HT1080 (cell line): ENCODE measurements around the gene SEZ6L2. TPM values are rescaled to one million over a fixed set of nuclear protein-coding genes. Genes with fewer than 3 reads are reported as not detected.
A peak's percentile ranks its signal among the peaks of the same experiment; 100 is the strongest.
"Not testable (repeated sequence)": the region's sequence is repeated elsewhere in the genome, so short reads cannot be mapped to it uniquely, and the experiment has no call there.

Experiments
- DNase-seq: peaks from one replicate; pipeline ENCODE4 v3.0.0-alpha.2; 2015; ENCODE audit warnings: low read depth
- total RNA-seq: library from RNA; depleted of rRNA; stranded (reverse); fragments of >200 nt; shearing (Covaris generic); gene quantifications from 2 replicates; pipeline ENCODE4 v1.2.3, GENCODE V29; 2014

SEZ6L2 gene
- total RNA-seq, 1 experiment from 2014 or later = 2.6 TPM

DNA sequence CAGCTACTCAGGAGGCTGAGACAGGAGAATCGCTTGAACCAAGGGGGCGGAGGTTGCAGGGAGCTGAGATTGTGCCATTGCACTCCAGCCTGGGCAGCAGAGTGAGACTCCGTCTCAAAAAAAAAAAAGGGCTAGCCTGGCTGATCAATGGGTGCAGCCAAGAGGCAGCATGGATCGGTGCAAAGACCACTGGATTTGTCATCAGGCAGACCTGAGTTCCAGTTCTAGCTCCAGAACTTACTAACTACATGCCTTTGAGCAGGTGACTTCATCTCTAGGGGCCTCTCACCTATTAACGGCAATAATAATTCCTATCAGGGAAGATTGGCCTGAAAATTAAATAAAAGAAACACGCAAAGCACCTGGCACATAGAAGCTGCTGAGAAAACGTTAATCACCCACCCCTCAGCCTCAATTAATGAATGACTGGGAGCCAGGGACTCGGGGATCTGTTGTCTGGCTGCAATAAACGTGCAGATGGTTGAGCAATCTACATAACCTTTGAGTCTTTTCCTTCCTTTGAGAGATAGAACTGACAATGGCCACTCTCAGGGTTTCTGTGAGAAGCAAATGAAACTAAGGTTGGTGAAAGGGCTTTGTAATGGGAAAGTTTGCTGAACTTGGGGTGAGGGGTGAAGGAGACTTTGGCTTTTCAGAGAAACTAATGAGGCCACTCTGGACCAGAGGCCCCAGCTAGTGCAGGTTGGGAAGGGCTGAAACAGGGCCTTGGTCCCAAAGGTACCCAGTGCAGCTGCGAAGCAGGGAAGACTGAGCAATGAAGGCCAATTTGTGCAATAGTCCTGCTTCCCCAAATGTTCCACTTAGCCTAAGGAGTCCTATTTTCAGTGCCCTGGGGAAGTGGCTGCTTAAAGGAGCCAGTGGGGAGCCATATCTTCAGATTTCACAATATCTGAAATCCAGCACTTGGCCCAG, 7.6 kb downstream of the SEZ6L2 start:
- no peak for DNase-seq

DNA sequence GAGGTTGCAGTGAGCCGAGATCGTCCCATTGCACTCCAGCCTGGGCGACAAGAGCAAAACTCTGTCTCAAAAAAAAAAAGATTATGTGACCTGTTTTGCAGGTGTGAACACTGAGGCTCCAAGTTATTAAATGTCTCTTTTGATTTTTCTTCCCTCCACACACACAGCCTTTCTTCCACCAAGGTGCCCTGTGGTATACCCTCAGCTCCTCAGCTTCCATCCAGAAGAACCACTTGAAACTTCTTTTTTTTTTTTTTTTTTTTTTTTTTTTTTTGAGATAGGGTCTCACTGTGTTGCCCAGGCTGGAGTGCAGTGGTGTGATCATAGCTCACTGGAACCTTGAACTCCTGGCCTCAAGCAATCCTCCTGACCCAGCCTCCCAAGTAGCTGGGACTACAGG, 10.0 kb downstream of the SEZ6L2 start:
- not testable (repeated sequence) for DNase-seq

GRCh38 chr16:29883987-29884386, 15.4 kb downstream of the SEZ6L2 start:
- DNase-seq = no peak

DNA sequence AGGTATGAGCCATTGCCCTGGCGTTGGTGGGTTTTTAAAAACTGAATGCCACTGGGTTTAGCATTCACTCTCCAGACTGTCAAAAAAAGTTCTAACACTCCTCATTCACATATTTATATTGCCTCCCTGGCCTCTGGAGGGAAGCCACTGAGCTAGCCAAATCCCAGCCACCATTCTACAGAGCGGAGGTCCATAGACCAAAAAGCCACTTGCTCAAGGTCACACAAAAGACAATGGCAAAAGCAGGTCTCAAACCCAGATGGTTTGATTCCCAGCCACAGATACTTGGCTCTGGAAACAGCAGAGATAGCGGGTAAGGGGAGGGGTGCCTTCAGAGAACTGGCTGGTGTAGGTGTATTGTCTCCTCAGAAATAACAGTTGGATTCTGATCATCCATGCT, 18.3 kb downstream of the SEZ6L2 start:
- DNase-seq = no peak

DNA sequence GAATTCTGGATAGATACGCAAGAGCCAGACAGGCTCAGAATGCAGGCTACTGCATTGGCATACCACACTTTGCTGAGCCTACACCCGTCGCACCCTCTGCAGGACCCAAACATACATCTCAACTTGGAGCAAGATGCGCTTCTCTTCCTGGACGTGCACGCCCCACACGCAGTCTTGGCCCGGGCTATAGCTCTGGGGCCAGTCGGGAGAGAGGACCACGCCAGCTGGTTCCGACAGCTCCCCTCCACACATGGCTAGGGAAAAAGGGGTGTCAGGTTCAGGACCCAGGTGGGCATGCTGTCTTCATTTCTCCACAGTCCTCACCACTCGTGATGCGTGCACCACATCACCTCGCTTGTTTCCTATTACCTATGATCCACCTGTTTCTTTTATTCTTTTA, 21.2 kb downstream of the SEZ6L2 start:
- no peak for DNase-seq

- peak; percentile 12 for DNase-seq
Observed at GRCh38 chr16:29877266-29877961, 21.9 kb downstream of the SEZ6L2 start.

GRCh38 chr16:29876594-29877249, 22.6 kb downstream of the SEZ6L2 start:
- DNase-seq = no peak

GRCh38 chr16:29876217-29876593, 23.1 kb downstream of the SEZ6L2 start:
- no peak for DNase-seq

DNA sequence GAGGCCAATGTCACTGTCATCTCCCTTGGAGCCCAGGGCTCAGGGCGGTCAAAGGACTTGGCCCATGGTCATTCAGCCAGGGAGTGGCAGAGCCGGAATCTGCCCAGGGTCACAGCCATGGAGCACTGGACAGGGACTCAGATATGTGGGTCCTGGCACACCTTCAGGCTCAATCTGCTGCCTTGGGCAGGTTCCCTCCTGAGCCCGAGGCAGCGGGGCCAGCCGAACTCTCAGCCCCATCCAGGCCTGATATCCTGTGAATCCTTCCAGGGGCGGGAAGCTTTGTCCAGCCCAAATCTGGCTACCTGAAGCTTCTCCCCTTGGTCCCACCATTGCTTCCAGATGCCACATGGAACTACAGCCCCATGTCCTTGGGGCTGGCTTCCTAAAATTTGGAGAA, 24.1 kb downstream of the SEZ6L2 start:
- DNase-seq = no peak

DNA sequence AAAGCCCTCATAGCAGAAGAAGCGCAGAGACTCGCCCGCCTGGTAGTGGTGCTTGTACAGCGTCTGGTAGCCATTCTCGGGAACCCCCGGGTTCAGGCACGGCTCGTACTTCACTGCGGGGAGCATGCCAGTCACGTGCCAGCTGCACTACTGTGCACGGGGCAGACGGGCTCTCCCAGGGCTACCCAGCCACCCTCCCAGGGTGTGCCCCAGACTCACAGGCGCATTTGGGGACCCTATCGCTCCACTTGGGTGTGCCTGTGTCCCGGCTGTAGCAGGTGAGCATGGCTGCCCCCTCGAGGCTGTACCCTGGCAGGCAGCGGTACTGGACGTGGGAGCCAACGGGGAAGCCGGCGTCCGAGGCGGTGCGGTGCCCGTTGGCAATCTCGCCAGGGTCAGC, 26.0 kb downstream of the SEZ6L2 start:
- no peak for DNase-seq

DNA sequence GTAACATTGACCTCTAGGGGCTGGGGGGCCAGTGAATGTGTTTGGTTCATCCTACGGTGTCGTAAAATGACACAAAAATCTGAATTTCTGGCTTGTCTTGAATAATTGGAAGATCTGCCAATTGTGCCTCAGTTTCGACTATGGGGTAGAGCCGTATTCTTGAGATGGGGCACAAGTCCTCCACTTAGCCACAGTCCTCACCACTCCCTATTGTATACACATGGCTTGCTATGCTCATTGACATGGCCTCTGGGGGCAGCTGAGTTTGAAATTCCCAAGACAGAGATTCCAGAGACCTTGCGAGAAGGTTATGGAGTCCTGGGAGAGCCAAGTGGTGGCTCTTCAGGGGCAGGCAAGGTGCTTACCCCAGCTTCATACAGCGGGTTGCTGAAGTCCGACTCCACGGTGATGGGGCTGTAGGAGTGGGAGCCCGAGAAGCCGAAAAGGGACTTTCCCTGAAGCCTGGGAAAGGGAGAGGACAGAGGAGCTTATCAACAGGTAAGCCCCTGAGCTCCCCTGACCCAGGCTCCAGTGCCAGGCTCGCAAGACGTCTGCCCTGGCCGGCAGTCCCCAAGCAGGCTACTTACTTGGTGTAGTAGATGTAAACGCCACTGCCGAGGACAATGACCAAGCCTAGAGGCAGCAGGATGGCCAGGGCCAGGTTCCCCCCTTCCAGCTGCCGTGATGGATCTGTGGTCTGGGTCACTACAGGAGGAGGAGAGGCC, 27.4 kb downstream of the SEZ6L2 start:
- no peak for DNase-seq

- DNase-seq = not testable (repeated sequence)
Observed at GRCh38 chr16:29869067-29869466, 30.3 kb downstream of the SEZ6L2 start.

DNA sequence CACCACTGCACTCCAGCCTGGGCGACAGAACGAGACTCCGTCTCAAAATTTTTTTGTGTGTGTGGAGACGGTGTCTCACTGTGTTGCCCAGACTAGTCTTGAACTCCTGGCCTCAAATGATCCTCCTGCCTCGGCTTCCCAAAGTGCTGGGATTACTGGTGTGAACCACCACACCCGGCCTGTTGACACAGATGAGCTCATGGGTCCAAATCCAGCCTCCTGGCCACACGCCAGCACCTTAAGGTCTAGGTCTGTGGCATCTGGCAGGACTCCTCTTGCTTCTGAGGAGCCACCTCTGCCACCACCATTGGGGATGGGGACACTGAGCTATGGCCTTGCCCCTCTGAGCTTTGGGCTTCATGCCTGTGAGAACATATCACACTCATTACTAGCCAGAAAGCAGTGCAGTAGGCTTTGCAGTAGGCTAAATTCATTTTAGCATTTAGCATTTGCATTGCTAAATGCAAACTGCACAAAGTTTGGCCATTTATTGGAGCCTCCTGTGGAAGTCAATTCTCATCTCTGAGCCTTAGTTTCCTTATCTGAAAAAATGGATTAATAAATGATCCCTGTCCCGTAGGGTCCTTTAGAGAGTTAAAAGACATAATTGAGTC, 30.8 kb downstream of the SEZ6L2 start:
- no peak for DNase-seq

GRCh38 chr16:29864205-29864604, 35.1 kb downstream of the SEZ6L2 start:
- DNase-seq = no peak

DNA sequence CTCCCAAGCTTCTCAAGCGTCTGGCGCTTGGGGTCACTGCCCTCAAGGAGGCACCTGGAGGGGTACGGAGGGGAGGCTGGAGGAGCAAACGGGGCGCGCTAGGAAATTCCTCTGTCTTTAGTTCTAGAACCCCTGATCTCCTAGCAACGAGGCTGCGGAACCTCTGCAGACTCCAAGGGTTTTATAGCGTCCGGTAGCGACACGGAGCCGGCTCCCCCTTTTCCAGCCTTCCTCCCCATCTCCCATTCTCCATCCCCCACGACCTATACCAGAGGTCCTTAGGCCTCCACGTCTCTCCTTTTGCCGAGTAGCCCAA, 35.7 kb downstream of the SEZ6L2 start:
- DNase-seq = no peak

GRCh38 chr16:29862884-29863668, 36.3 kb downstream of the SEZ6L2 start, which contains the start of gene CDIPT:
TSS of gene CDIPT (minus strand) at chr16:29863226. CDS start at chr16:29862857, 369 bp downstream.
- DNase-seq = peak; percentile 91

DNA sequence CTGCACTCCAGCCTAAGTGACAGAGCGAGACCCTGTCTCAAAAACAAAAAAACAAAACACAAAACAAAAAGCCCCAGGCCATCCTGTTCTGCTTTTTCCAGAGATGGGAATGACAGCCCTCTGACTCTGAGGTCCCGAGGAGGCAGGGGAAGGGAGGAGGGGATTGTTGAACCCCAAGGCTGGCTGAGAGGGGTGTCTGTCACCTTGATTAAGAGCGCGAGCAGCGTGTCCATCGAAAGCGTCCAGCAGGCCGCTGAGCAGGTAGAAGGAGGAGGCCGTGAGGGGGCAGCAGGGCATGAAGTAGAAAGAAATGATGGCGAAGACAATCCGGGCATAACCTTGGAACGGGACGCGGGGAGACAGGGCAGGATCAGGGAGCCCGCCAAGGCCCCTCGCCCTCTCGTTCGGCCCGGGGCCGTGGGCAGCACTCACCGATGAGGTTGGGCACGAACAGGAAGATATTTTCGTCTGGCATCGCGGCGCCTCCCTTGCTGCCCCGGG, 36.9 kb downstream of the SEZ6L2 start:
- no peak for DNase-seq

DNA sequence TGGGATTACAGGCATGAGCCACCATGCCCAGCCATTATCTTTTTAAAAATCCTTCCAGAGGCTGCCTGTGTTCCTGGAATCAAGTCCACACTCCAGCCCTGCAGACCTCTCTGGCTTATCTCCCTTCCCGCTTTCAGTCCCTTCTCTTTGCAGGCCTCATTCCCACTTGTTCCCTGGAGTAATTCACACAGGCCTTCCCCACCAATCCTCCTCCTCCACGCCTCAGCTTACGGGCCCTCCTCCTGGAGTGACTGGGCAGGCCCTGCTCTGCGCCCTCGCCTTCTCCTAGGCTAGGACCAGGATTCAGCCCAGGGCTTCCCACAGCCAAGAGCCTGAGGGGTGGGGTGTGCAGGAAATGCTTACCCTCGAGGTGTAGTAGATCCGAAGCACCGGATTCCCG, 39.1 kb downstream of the SEZ6L2 start:
- no peak for DNase-seq

- DNase-seq = no peak
Observed at GRCh38 chr16:29858974-29859373, 40.4 kb downstream of the SEZ6L2 start.
